Stimulated activated CD4-positive, alpha-beta T cell treated with anti-CD3 and anti-CD28 coated beads, Interleukin-1b, Interleukin-23, amount 100 ng/mL, for 1 hour (primary cell): Measurements from ENCODE around the gene CLIC2.

ENCODE experiments used
- DNase-seq, 2 donors: peaks; one replicate each; pipeline ENCODE4 v3.0.0-alpha.2; 2020; ENCODE audit warnings: low read depth in 2 of 2

The CLIC2 gene

DNA sequence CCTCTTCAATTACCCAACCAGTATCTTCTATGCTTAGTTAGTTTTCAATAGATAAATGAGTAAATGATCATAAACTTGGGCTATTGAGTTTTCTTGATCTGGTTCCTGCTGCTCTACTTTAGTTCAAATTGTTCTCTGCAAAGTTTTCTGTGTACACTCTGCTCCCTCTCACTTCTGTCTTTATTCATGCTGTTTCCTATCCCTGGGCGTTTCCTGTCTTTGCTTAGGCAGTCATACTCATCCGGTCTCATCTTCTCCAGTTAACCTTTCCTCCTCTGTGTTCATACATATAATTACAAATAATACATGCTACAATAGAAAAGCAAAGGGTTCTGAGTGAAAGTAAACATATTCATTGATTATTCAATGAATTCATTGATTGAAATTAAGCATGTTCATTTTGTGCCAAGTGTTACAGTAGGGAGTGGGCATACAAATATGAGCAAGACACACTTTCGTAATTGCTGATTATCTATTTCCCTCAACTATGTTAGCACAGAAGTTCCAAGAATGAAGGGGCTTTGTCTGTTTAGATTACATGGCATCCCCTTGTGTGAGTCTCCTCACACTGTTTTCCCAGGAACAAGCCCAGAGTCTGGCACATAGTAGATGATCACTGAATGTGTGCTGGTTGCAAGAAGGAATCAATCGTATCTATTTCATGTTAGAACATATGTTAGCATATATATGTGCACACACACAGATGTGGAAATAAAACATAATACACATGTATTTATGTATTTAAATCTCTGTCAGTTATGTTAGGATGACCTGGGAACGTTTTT lies 71.3 kb downstream of the CLIC2 start:
- DNase-seq: no peak

DNA sequence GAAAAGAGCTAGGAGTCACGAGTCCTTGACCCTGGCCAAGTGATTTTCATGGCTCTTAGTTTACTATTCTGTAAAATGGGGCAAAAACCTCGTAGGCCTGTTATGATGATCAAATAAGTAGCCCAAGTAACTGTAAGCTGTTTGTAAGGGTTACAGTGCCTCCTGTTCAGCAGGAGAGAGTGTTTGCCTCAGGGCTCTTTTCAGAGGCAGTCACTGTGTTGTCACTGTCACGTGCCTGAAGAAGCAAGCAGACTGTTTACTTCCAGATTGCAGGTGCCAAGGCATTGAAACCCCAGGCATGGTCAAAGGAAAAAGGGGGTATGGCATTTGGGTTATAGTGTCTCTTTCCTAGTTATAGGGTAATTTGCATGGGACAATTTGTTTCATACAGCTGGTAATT lies 74.7 kb downstream of the CLIC2 start:
- DNase-seq: no peak

DNA sequence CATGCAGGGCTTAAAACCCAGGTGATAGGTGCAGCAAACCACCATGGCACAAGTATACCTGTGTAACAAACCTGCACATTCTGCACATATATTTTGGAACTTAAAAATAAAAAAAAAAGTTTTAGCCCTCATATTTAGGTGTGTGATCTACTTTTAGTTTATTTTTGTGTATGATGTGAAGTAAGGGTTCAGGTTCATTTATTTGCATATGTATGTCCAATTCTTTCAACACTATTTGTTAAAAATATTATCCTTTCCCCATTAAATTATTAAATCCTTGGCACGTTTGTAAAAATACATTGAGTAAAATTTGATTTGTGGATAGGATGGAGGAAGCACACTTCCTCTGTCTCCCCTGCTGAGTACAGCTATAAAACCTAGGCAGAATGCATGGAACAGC lies 83.0 kb downstream of the CLIC2 start:
- no peak for DNase-seq

- no peak for DNase-seq
Measured at GRCh38 chrX:155247497-155247896, 86.9 kb downstream of the CLIC2 start.

DNA sequence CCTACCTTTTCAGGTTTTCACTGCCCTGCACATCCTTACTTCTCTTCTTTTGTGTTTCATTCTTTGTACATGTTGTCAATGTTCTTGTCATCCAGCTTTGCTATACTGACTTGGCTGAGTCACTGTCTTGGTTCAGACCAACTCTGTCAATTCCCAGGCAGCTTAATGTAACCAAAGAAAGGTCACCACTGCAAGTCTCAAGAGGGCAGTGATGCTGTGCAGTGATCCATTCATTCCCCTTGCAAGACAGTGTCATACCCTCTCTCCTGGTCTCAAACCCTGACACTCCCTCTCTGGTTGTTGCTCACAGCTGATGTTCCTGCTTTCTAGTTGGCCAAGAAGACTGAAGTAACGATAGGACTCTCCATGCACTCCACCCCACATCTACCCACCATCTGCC lies 87.7 kb downstream of the CLIC2 start:
- DNase-seq: no peak

DNA sequence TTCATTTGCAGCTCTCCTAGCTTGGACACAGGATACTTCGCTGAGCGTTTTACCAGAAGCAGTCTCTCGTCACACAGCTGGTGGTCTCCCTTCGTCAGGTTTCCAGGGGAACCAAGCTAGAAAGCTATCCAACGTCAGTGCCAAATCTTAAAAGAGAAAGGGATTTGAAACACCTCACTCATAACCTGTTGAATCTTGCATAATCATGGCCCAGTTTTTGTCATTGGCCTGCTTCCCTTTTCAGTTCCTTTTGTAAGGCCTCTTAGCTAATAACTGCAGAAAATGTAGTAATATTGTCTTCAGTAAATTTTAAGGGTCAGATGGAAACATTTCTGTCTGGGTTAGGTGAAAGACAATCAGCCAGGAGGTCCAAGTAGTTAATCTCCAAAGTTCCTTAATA lies 92.1 kb downstream of the CLIC2 start:
- DNase-seq: no peak

DNA sequence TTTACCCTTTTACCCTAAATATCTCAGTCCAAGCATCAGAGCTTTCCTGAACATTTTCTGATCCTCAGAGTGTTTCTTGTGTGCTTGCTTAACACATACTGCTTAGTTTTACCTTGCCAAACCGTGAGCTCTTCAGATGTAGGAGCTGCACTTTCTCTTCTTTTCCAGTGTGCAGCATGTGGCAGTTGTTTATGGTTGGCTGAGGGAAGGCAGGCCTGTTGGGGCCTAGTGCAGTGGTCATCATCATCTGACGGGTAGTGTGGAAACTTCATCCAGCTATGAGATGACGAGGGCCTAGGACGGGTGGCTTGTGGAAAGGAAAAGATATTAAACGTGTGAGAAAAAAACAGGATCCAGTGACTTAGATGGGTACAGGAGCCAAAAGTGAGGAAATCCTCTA lies 96.7 kb downstream of the CLIC2 start:
- DNase-seq: no peak

DNA sequence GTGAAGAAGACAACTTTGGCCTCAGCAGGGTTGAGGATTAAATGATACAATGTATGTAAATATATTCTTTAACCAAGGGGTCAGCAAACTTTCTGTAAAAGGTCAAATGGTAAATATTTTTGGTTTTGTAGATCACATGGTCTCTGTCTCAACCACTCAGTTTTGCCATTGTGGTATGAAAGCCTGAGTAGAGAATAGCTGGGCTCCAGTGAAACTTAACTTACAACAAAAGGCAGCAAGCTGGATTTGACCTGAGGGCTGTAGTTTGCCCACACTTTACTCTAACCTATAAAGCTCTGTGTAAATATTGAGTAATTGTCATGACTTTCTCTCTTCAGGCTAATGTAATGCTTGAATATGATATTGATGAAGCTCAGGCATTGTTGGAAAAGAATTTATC lies 98.5 kb downstream of the CLIC2 start:
- DNase-seq: no peak

- no peak for DNase-seq
Measured at GRCh38 chrX:155231163-155231562, 103.3 kb downstream of the CLIC2 start.
